GM21381 (cell line): ENCODE results near the gene COL5A2.

ENCODE experiments used
- ATAC-seq: cut with Tn5 transposase; IDR thresholded peaks from one replicate; pipeline ENCODE4 v1.9.1; 2021; ENCODE audit warnings: mild to moderate bottlenecking, moderate library complexity; ENCODE audit not compliant: unreplicated experiment

Gene COL5A2

GRCh38 chr2:189178726-189179569 lies 613 bp downstream of the COL5A2 start:
- ATAC-seq: no peak

- ATAC-seq: no peak
These were observed 1.5 kb downstream of the COL5A2 start for GRCh38 chr2:189178054-189178453.

GRCh38 chr2:189177251-189177840 lies 2.2 kb downstream of the COL5A2 start:
- ATAC-seq: no peak

- no peak for ATAC-seq
These were observed 3.0 kb downstream of the COL5A2 start for GRCh38 chr2:189176516-189176915.

- ATAC-seq: no peak
These were observed 3.6 kb downstream of the COL5A2 start for GRCh38 chr2:189175869-189176433.

GRCh38 chr2:189171956-189172609 lies 7.5 kb downstream of the COL5A2 start:
- ATAC-seq: no peak

GRCh38 chr2:189168856-189169499 lies 10.6 kb downstream of the COL5A2 start:
- no peak for ATAC-seq

GRCh38 chr2:189165656-189166380 lies 13.7 kb downstream of the COL5A2 start:
- ATAC-seq: no peak

- ATAC-seq: no peak
These were observed 14.8 kb downstream of the COL5A2 start for GRCh38 chr2:189164746-189165145.

- ATAC-seq: no peak
These were observed 15.7 kb downstream of the COL5A2 start for GRCh38 chr2:189163889-189164288.

GRCh38 chr2:189162566-189162965 lies 17.0 kb downstream of the COL5A2 start:
- ATAC-seq: no peak

GRCh38 chr2:189161894-189162293 lies 17.7 kb downstream of the COL5A2 start:
- no peak for ATAC-seq

GRCh38 chr2:189159717-189160116 lies 19.8 kb downstream of the COL5A2 start:
- ATAC-seq: no peak

- no peak for ATAC-seq
These were observed 20.3 kb downstream of the COL5A2 start for GRCh38 chr2:189159273-189159672.

GRCh38 chr2:189157939-189158338 lies 21.6 kb downstream of the COL5A2 start:
- no peak for ATAC-seq

- no peak for ATAC-seq
These were observed 22.1 kb downstream of the COL5A2 start for GRCh38 chr2:189157456-189157855.

- ATAC-seq: no peak
These were observed 23.8 kb downstream of the COL5A2 start for GRCh38 chr2:189155795-189156194.

GRCh38 chr2:189153619-189154018 lies 25.9 kb downstream of the COL5A2 start:
- ATAC-seq: no peak

GRCh38 chr2:189152483-189152882 lies 27.1 kb downstream of the COL5A2 start:
- ATAC-seq: no peak

- ATAC-seq: no peak
These were observed 27.7 kb downstream of the COL5A2 start for GRCh38 chr2:189151906-189152305.
